RWPE2 (cell line): ENCODE results near the gene EHBP1.
A peak's percentile ranks its signal among the peaks of the same experiment; 100 is the strongest.

Source experiments
- ATAC-seq: fragments of 200-7000 bp; cut with Tn5 transposase; 3 replicates; pipeline ENCODE4 v1.9.1; 2021; ENCODE audit warnings: low read depth
- DNase-seq: peaks from one replicate; pipeline ENCODE4 v3.0.0-alpha.2; 2020; ENCODE audit warnings: low spot score
- H3K27ac ChIP-seq: fragments of 450-650 bp; 2 replicates; pipeline ENCODE4 v1.5.1; 2017; ENCODE audit warnings: mild to moderate bottlenecking; ENCODE audit not compliant: poor library complexity, severe bottlenecking
- H3K27me3 ChIP-seq: fragments of 250-450 bp; sonication (Bioruptor Pico); 2 replicates; pipeline ENCODE4 v1.5.1; 2021; ENCODE audit warnings: mild to moderate bottlenecking, moderate library complexity; ENCODE audit not compliant: insufficient read depth, poor library complexity, severe bottlenecking
- H3K36me3 ChIP-seq: fragments of 250-450 bp; sonication (Bioruptor Pico); 2 replicates; pipeline ENCODE4 v1.5.1; 2020; ENCODE audit warnings: low read depth, mild to moderate bottlenecking, moderate library complexity
- H3K4me1 ChIP-seq: fragments of 250-450 bp; sonication (Bioruptor Pico); 2 replicates; pipeline ENCODE4 v1.5.1; 2021; ENCODE audit warnings: mild to moderate bottlenecking, moderate library complexity; ENCODE audit not compliant: insufficient read depth, poor library complexity, severe bottlenecking
- H3K4me3 ChIP-seq: fragments of 250-450 bp; sonication (Bioruptor Pico); 2 replicates; pipeline ENCODE4 v1.5.1; 2021; ENCODE audit warnings: mild to moderate bottlenecking, moderate library complexity; ENCODE audit not compliant: severe bottlenecking
- H3K9me3 ChIP-seq: fragments of 250-450 bp; sonication (Bioruptor Pico); 2 replicates; pipeline ENCODE4 v1.5.1; 2021; ENCODE audit warnings: mild to moderate bottlenecking, moderate library complexity; ENCODE audit not compliant: severe bottlenecking
- TF ChIP-seq, protein P1 (sequence below): fragments of 450-650 bp; IDR thresholded peaks from one replicate; pipeline ENCODE4 v1.5.1; 2017; ENCODE audit warnings: mild to moderate bottlenecking, moderate library complexity; ENCODE audit not compliant: poor library complexity, severe bottlenecking

EHBP1 gene

GRCh38 chr2:62811972-62812371 is 106.5 kb downstream of the EHBP1 start:
- TF ChIP-seq, protein P1, sequence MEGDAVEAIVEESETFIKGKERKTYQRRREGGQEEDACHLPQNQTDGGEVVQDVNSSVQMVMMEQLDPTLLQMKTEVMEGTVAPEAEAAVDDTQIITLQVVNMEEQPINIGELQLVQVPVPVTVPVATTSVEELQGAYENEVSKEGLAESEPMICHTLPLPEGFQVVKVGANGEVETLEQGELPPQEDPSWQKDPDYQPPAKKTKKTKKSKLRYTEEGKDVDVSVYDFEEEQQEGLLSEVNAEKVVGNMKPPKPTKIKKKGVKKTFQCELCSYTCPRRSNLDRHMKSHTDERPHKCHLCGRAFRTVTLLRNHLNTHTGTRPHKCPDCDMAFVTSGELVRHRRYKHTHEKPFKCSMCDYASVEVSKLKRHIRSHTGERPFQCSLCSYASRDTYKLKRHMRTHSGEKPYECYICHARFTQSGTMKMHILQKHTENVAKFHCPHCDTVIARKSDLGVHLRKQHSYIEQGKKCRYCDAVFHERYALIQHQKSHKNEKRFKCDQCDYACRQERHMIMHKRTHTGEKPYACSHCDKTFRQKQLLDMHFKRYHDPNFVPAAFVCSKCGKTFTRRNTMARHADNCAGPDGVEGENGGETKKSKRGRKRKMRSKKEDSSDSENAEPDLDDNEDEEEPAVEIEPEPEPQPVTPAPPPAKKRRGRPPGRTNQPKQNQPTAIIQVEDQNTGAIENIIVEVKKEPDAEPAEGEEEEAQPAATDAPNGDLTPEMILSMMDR: no peak
- ATAC-seq (no peak), DNase-seq (no peak)
- H3K27me3 ChIP-seq: no peaks in the 10 kb centered on the region
- peaks cover 5% of the 10 kb centered on the region for H3K4me1 ChIP-seq
- no peak overlapping the region for H3K4me3 ChIP-seq
- 0 out of 2 replicates have a peak, but pooled peaks cover 4% of the 10 kb centered on the region for H3K36me3 ChIP-seq
- H3K27ac ChIP-seq: no peak overlapping the region
- no peaks in the 10 kb centered on the region for H3K9me3 ChIP-seq

- no peak overlapping the region for H3K4me3 ChIP-seq
- H3K9me3 ChIP-seq: no peaks in the 10 kb centered on the region
- ATAC-seq (no peak), DNase-seq (no peak)
- TF ChIP-seq, protein P1: no peak
- no peak overlapping the region for H3K27ac ChIP-seq
- H3K27me3 ChIP-seq: no peaks in the 10 kb centered on the region
- H3K4me1 ChIP-seq: peaks cover 5% of the 10 kb centered on the region
- H3K36me3 ChIP-seq: no peaks in the 10 kb centered on the region
These were observed 107.7 kb downstream of the EHBP1 start for GRCh38 chr2:62812921-62813825.

DNA sequence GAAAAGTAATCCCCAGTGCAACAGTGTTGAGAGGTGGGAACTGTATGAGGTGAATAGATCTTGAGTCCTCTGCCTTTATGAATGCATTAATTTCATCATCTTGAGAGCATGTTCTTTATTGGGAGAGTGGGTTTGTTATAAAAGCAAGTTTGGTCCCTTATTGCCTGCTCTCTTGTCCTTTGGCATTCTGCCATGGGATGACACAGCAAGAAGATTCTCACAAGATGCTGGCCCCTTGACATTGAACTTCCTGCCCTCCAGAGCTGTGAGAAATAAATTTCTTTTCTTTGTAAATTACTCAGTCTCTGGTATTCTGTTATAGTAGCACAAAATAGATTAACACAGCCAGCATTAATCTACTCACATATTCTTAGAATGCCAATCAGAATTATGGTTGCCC is 108.6 kb downstream of the EHBP1 start:
- ATAC-seq: peak; percentile 35; the same call in 2 of the 3 replicates
- H3K27ac ChIP-seq: no peak overlapping the region
- no peak for DNase-seq

DNA sequence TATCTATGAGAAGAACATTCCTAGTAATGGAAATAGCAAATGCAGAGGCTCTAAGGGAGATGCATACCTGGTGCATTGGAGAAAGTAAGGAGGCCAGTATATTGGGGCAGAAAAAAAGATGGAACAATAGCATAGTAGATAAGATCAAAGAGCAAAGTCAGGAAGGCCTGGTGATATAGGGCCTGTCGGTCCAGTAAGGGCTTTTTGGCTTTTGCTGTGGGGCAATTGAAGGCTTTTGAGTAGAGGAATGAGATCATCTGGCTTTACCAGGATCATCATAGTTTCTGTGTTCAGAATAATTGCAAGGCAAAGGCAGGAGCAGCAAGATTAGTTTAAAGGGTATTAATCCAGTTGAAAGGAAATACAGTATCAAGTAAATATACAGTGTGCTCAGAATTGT is 111.8 kb downstream of the EHBP1 start:
- Histone ChIP-seq H3K27me3 (no peaks in the 10 kb centered on the region), H3K4me1 (peaks cover 5% of the 10 kb centered on the region), H3K9me3 (no peaks in the 10 kb centered on the region), H3K27ac (no peak overlapping the region), H3K36me3 (no peaks in the 10 kb centered on the region; the same call in 1 of the 2 replicates), H3K4me3 (no peak overlapping the region)
- TF ChIP-seq, protein P1: no peak
- ATAC-seq (no peak), DNase-seq (no peak)

More for the DNA sequence above, 108.6 kb downstream of the EHBP1 start:
- no peaks in the 10 kb centered on the region for H3K27me3 ChIP-seq
- H3K4me3 ChIP-seq: no peak overlapping the region
- no peaks in the 10 kb centered on the region for H3K36me3 ChIP-seq
- TF ChIP-seq, protein P1: no peak
- H3K4me1 ChIP-seq: peaks cover 5% of the 10 kb centered on the region
- no peaks in the 10 kb centered on the region for H3K9me3 ChIP-seq
